ENCODE measurements around the gene GALNT7.

Gene GALNT7

DNA sequence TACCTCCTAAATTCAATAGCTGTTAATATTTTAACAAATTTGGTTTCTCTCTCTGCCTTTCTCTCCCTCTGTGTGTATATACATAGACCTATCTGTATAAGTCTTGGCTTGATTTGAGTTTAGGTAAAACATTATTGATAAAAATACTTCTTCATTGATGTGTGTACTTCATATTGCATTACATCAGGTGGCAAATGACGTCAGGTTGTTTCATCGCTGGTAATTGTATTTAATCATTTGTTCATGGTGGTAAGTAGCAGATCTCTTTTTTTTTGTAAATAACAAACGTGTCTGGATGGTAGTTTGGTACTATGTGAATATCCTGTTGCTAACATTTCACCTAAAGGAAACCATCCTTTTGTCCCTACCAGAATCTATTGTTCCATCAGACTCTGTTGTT, 55.1 kb downstream of the GALNT7 start:
- Mint-ChIP-seq H3K4me1 (ENCODE audit: low read depth) (no peaks in the 10 kb centered on the region), H3K27ac (no peak overlapping the region), H3K36me3 (ENCODE audit: low read depth) (no peaks in the 10 kb centered on the region), H3K4me3 (no peak overlapping the region), H3K9me3 (no peaks in the 10 kb centered on the region), H3K27me3 (ENCODE audit: low read depth) (no peaks in the 10 kb centered on the region)

DNA sequence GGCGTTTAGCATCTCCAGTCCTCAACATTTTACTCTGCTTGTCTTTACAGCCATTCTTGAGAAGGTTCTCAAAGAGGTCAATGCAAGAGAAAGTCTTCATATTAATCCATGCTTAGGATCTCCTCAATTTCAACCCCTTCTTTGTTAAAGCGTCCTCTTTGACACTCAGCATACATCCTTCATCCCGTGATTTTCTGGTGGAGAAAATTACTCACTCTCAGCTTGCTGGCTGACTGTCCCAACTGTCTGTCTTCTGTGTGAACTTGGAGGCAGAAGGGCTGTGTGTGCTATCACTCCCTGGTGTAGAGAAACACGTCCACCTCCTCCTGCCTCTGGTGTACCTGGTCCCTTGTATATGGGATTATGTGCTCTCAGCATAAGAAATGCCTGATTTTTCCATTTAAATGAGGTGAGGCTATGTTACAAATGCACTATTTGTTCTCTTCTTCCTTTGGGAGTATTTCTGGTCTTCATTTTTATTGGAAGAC, 57.8 kb downstream of the GALNT7 start:
- Mint-ChIP-seq H3K27me3 (ENCODE audit: low read depth) (no peaks in the 10 kb centered on the region), H3K4me3 (no peak overlapping the region), H3K9me3 (no peaks in the 10 kb centered on the region), H3K36me3 (ENCODE audit: low read depth) (no peaks in the 10 kb centered on the region), H3K4me1 (ENCODE audit: low read depth) (no peaks in the 10 kb centered on the region), H3K27ac (no peak overlapping the region)

DNA sequence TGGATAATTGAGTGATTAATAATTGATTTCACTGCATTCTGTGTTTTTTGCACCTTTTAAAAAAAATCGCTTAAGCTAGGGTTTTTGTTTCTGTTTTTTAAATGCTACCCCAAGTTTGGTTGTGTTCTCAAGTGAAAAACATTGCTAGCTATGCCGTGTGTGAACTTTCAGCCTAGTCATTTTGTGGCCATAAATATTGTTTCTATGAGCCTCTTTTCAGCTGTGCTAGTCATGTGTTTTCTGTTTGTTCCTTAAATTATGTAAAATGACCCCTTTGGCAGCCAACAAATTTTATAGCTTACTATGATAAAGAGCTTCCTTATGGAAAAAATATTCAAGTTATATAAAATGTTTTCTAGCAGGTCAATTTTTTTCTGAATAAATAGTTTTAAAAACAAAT, 59.1 kb downstream of the GALNT7 start:
- H3K36me3 Mint-ChIP-seq (ENCODE audit: low read depth) = no peaks in the 10 kb centered on the region
- no peak overlapping the region for H3K27ac Mint-ChIP-seq
- H3K4me1 Mint-ChIP-seq (ENCODE audit: low read depth) = no peaks in the 10 kb centered on the region
- no peaks in the 10 kb centered on the region for H3K9me3 Mint-ChIP-seq
- H3K4me3 Mint-ChIP-seq = no peak overlapping the region
- no peaks in the 10 kb centered on the region for H3K27me3 Mint-ChIP-seq (ENCODE audit: low read depth)

DNA sequence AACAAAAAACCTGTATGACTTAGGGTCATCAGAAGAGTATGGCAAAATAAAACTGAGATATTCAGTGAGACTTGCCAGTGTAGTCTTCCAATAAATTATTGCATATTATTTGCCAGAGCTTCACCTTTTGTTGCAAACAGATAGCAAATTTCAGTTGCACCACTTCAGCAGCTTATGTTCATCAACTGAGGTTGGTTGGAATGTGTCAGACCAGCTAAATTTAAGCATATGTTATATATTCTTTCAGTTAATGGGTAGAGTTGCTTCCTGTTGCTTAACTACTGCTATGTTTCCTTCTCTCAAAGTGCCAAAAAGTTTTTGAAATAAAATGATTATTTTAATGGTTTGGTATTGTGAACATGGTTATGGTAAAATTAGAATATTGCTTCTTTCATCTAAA, 61.5 kb downstream of the GALNT7 start:
- no peaks in the 10 kb centered on the region for H3K9me3 Mint-ChIP-seq
- no peak overlapping the region for H3K4me3 Mint-ChIP-seq
- H3K27ac Mint-ChIP-seq = no peak overlapping the region
- no peaks in the 10 kb centered on the region for H3K4me1 Mint-ChIP-seq (ENCODE audit: low read depth)
- H3K27me3 Mint-ChIP-seq (ENCODE audit: low read depth) = no peaks in the 10 kb centered on the region
- no peaks in the 10 kb centered on the region for H3K36me3 Mint-ChIP-seq (ENCODE audit: low read depth)

DNA sequence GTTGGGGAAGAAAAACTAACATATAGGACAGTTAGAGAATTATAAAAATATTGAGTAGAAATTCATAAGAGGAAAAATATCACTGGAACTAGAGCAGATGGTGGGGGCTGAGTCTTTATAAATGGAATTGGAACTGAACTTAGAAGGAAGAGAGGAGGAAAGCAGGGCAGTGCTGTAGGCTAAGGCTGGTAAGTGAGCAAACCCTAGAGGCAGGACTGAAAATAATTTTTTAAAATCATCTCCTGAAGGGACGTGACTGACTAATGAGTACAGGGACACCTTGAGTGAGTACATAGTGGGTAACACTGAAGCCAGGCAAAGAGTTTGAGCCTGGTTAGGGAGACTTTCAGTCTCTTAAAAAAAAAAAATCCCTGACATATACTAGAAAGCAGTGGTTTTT, 63.3 kb downstream of the GALNT7 start:
- Mint-ChIP-seq H3K36me3 (ENCODE audit: low read depth) (no peaks in the 10 kb centered on the region), H3K27ac (no peak overlapping the region), H3K4me3 (no peak overlapping the region), H3K27me3 (ENCODE audit: low read depth) (no peaks in the 10 kb centered on the region), H3K4me1 (ENCODE audit: low read depth) (no peaks in the 10 kb centered on the region), H3K9me3 (no peaks in the 10 kb centered on the region)

DNA sequence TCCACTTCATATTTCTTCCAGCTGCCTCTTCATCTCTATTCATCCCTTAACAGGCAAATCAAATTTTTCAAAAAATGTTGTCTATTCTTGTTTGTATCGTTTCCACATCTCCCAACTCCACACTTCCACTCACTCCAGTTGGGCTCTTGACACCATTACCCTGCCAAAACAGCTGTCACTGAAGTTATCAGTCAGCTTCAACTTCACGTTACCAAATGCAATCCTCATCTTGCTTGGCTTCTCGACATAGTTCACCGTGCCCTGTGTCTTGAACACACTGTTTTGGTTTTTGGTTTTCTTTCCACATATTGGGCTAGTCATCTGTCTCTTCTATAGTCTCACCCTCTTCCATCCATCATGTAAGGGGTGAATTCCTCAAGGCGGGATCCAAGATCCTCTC, 65.2 kb downstream of the GALNT7 start:
- H3K27me3 Mint-ChIP-seq (ENCODE audit: low read depth) = no peaks in the 10 kb centered on the region
- H3K27ac Mint-ChIP-seq = no peak overlapping the region
- no peak overlapping the region for H3K4me3 Mint-ChIP-seq
- H3K4me1 Mint-ChIP-seq (ENCODE audit: low read depth) = no peaks in the 10 kb centered on the region
- H3K9me3 Mint-ChIP-seq = no peaks in the 10 kb centered on the region
- H3K36me3 Mint-ChIP-seq (ENCODE audit: low read depth) = no peaks in the 10 kb centered on the region

DNA sequence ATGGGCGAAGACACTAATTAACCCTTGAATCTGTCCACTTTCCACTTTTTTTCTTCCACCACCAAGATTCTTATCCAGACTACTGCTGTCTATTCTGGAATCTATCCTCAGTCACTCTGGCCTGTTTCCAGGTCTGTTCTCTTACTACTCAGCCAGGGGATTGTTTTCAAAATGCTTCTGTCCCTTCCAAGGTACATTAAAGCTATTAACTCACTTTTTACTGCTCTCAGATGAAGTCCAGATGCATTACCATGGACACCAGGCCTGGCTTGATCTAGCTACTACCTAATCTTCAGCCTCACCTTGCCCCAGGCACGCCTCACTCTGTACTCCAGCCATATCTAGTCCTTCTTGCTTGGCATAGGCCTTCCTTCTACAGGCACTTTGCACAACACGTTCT, 66.4 kb downstream of the GALNT7 start:
- H3K27me3 Mint-ChIP-seq (ENCODE audit: low read depth) = no peaks in the 10 kb centered on the region
- no peaks in the 10 kb centered on the region for H3K9me3 Mint-ChIP-seq
- H3K36me3 Mint-ChIP-seq (ENCODE audit: low read depth) = no peaks in the 10 kb centered on the region
- no peak overlapping the region for H3K27ac Mint-ChIP-seq
- H3K4me3 Mint-ChIP-seq = no peak overlapping the region
- H3K4me1 Mint-ChIP-seq (ENCODE audit: low read depth) = no peaks in the 10 kb centered on the region

DNA sequence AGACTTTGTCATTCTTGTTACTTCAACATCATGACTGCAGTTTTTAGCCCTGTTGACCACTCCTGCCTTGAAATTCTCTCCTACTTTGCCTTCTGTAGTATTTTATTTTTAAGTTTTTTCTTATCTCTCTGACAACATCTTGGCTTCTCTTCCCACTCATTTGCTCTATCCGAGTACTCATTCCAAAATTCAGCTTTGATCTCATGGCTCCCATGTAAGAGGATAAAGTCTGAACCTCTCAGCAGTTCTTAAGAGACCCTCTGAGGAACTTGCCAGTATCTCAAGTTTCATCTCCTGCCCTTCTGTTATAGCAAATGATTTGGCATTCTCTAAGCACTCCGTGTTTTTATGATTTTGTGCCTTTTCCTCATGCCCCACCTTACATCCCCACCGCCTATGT, 67.7 kb downstream of the GALNT7 start:
- no peaks in the 10 kb centered on the region for H3K9me3 Mint-ChIP-seq
- H3K27ac Mint-ChIP-seq = no peak overlapping the region
- H3K4me3 Mint-ChIP-seq = no peak overlapping the region
- no peaks in the 10 kb centered on the region for H3K36me3 Mint-ChIP-seq (ENCODE audit: low read depth)
- no peaks in the 10 kb centered on the region for H3K4me1 Mint-ChIP-seq (ENCODE audit: low read depth)
- no peaks in the 10 kb centered on the region for H3K27me3 Mint-ChIP-seq (ENCODE audit: low read depth)

DNA sequence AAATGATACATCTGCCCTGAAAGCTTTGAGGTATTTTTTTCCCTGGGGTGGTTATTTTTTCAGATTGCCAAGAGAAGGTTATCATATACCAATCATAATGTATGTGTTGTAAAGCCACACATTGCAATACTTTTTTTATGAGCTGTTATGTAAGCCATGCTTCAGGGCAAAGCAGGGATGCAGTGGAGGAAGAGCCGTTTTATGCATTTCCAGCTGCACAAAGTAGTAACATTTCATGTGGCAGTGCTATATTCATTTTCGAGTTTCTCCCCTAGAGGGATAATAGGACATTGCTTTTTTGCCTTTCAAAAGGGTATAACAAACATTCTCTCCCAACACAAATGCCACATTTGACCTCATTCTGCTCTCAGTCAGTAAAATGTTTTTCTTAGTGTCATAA, 68.5 kb downstream of the GALNT7 start:
- Mint-ChIP-seq H3K27me3 (ENCODE audit: low read depth) (no peaks in the 10 kb centered on the region), H3K36me3 (ENCODE audit: low read depth) (no peaks in the 10 kb centered on the region), H3K4me1 (ENCODE audit: low read depth) (no peaks in the 10 kb centered on the region), H3K9me3 (no peaks in the 10 kb centered on the region), H3K4me3 (no peak overlapping the region), H3K27ac (no peak overlapping the region)

DNA sequence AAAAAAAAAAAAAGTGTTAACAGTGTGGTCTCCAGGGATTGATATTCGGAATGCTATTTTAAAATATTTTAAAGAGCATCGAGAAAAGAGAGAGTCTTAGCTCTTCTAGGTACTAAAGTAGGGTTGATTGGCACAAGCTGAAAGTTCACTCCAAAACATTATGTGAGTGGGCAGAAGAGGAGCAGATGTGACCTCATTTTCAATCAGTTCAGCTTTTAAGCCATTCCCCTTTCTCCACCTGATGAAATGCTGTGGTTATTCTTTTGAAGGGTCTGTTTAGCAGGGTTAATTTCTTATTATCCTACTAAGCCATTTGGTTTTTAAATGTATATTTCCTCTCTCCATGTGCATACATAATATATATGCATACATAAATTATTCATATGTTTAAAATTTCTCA, 69.2 kb downstream of the GALNT7 start:
- Mint-ChIP-seq H3K4me1 (ENCODE audit: low read depth) (peaks cover 2% of the 10 kb centered on the region), H3K36me3 (ENCODE audit: low read depth) (no peaks in the 10 kb centered on the region), H3K4me3 (no peak overlapping the region), H3K27ac (no peak overlapping the region), H3K9me3 (no peaks in the 10 kb centered on the region), H3K27me3 (ENCODE audit: low read depth) (no peaks in the 10 kb centered on the region)

DNA sequence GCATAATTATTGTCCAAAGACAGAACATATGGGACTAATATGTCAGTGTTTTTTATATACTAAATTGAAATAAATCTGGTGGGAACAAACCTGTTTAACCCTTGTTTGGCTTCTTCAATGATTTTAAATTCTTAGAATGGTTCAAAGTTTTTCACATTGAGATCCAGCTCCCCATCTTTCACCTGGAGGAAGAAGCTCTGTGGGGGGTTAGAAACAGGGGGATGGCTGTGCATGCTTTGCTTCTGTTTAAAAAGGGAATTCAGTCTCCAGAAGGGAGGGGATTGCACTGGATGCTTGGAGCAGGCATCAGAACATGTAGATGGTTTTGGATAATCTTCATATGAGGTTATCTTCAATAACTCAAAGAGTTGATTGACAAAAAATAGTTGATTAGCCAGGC, 72.1 kb downstream of the GALNT7 start:
- Mint-ChIP-seq H3K9me3 (no peaks in the 10 kb centered on the region), H3K4me1 (ENCODE audit: low read depth) (peaks cover 3% of the 10 kb centered on the region)

DNA sequence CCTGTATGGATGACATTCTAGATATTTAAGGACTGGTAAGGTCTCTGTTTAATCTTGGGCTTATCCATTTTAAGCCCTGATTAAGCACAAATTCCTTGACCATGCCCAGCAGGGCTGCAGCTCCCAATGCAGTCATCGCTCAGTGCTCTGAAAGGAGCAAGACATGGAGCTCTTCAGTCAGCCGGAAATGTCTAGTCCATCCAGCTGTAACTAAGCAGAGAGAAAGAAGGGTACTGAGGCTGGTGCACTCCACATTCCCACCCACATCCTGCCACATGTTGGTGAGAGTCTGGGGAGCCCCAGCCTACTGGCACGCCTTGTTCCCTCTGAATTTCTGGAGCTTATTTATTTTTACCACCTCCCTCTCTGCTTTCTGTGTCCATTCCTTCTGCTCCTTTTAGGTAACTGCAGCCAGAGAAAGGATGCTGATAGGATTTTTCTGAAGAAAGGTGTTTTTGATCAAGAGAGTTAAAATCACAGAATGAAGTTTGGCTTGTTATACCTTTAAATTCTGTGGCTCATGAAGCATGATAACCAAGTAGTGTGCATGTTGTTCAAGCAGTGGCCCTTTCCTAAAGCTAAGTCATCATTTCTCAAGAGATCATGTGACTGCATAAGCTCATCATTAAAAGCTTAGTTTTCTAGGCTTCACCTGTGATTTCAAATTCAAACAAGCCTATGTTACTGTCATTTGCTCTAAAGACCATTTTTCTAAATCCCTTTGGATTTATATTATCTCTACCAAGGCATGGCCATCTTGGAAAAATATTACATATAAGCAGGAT, 74.0 kb downstream of the GALNT7 start:
- H3K9me3 Mint-ChIP-seq = no peaks in the 10 kb centered on the region
- H3K4me3 Mint-ChIP-seq = no peak overlapping the region
- no peaks in the 10 kb centered on the region for H3K36me3 Mint-ChIP-seq (ENCODE audit: low read depth)

More for the DNA sequence above, 72.1 kb downstream of the GALNT7 start:
- Mint-ChIP-seq H3K4me3 (no peak overlapping the region), H3K36me3 (ENCODE audit: low read depth) (no peaks in the 10 kb centered on the region), H3K27me3 (ENCODE audit: low read depth) (no peaks in the 10 kb centered on the region), H3K27ac (no peak overlapping the region)

DNA sequence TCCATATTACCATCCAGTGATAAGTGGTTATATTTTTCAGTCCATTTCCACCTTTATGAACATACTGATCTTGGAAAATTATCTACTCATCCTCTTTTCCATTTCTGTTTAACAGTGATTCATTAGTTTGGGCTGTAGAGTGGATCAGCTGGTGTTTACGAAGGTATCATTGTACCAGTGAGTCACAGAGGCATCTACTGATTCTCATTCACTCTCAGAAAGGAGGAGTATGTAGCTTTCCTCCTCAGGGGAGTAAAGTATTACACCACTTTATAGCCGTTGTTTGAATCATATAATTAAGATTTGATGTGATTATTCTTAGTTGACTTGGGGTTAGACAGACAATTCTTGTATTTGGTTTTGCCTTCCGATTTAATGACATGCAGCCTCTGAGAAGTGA, 74.7 kb downstream of the GALNT7 start:
- peaks cover 3% of the 10 kb centered on the region for H3K4me1 Mint-ChIP-seq (ENCODE audit: low read depth)

More for the DNA sequence above, 74.0 kb downstream of the GALNT7 start:
- peaks cover 3% of the 10 kb centered on the region for H3K4me1 Mint-ChIP-seq (ENCODE audit: low read depth)
- no peaks in the 10 kb centered on the region for H3K27me3 Mint-ChIP-seq (ENCODE audit: low read depth)
- no peak overlapping the region for H3K27ac Mint-ChIP-seq

DNA sequence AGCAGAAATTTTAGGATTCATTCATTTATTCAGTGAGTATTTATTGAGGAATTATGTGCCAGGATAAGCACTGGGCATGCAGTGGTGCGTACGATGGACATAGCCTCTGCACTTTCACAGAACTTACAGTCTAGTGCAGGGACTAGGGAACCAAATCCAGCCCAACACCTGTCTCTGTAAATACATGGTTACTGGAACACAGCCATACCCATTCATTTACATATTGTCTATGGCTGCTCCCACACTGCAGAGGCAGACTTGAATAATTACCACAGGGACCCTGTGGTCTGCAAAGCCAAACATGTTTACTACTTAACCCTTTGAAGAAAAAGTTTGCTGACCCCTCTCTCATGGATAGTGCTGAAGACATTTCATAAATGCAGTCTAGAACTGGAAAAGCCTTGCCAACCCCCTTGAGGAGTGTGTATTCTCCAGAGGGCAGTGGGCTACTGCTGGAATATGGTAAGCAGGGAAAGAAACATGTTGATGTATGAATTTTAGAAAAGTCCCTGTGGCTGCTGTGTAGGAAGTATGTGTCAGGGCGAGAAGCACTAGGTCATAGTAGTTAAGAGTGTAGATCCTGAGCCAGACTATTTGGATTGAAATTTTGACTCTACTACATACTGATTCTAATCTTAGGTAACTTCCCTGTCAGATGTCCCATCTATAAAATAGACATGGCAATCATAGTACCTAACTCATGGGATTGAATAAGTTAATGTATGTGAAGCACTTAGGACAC, 75.5 kb downstream of the GALNT7 start:
- Mint-ChIP-seq H3K9me3 (no peaks in the 10 kb centered on the region), H3K36me3 (ENCODE audit: low read depth) (no peaks in the 10 kb centered on the region), H3K27me3 (ENCODE audit: low read depth) (no peaks in the 10 kb centered on the region), H3K4me3 (no peak overlapping the region), H3K27ac (no peak overlapping the region), H3K4me1 (ENCODE audit: low read depth) (peaks cover 3% of the 10 kb centered on the region)

More for the DNA sequence above, 74.7 kb downstream of the GALNT7 start:
- Mint-ChIP-seq H3K36me3 (ENCODE audit: low read depth) (no peaks in the 10 kb centered on the region), H3K27ac (no peak overlapping the region), H3K9me3 (no peaks in the 10 kb centered on the region), H3K27me3 (ENCODE audit: low read depth) (no peaks in the 10 kb centered on the region), H3K4me3 (no peak overlapping the region)

DNA sequence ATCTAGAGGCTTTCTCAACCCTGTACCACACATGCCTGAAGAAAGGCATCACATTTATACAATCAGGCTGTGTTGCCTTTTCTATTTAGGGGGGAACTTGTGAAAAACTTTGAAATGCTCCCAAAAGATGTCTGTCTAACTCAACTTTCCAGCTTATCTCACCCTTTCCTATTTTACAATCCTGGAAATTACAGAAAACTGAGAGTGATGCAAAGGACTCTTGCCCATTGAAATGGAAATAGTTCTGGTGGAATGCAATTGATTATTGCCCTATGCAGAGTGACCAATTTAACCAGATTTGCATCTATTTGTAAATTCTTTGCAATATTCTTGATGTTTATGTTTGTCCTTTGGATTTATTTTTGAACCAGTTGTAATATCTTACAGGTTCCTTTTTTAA, 77.3 kb downstream of the GALNT7 start:
- Mint-ChIP-seq H3K27ac (no peak overlapping the region), H3K4me3 (no peak overlapping the region), H3K36me3 (ENCODE audit: low read depth) (peaks cover 2% of the 10 kb centered on the region), H3K4me1 (ENCODE audit: low read depth) (peaks cover 3% of the 10 kb centered on the region), H3K27me3 (ENCODE audit: low read depth) (no peaks in the 10 kb centered on the region), H3K9me3 (no peaks in the 10 kb centered on the region)
